Adrenal gland (tissue), 12 donors: ENCODE results near the gene TM4SF5. TPM values are rescaled to one million over a fixed set of nuclear protein-coding genes. Genes with fewer than 3 reads are reported as not detected.
A peak's percentile ranks its signal among the peaks of the same experiment; 100 is the strongest.

Source experiments
- DNase-seq, 7 donors: peaks; one replicate each; pipeline ENCODE4 v3.0.0-alpha.2; 2019 to 2020
- H3K27ac ChIP-seq, 5 donors: fragments of 200-600 bp; sonication (generic) in 4 of 5; 1 replicate in 3 of 5; 2 replicates in 2 of 5; pipeline versions ENCODE4 v1.5.1 to v1.8.0; 2016 to 2020; ENCODE audit warnings: mild to moderate bottlenecking in 1 of 5
- H3K27me3 ChIP-seq: fragments of 200-600 bp; 2 replicates; pipeline ENCODE4 v1.8.0; 2021
- H3K36me3 ChIP-seq, 2 donors: fragments of 200-600 bp; replicated peaks in 1 of 2; 1 replicate in 1 of 2; 2 replicates in 1 of 2; pipeline versions ENCODE4 v1.5.1 to v1.8.0; 2018 to 2022
- H3K4me1 ChIP-seq, 2 donors: fragments of 200-600 bp; replicated peaks in 1 of 2; 1 replicate in 1 of 2; 2 replicates in 1 of 2; pipeline versions ENCODE4 v1.5.1 to v1.8.0; 2018 to 2021
- H3K4me3 ChIP-seq, 4 donors: fragments of 200-600 bp; sonication (generic) in 3 of 4; one replicate each; pipeline ENCODE4 v1.5.1; 2016 to 2018
- H3K9me3 ChIP-seq, 3 donors: fragments of 200-600 bp; sonication (generic) in 1 of 3; replicated peaks in 1 of 3; 1 replicate in 2 of 3; 2 replicates in 1 of 3; pipeline versions ENCODE4 v1.5.1 to v1.8.0; 2016 to 2021
- CTCF ChIP-seq, 6 experiments: fragments of 450-650 bp in 4 of 6; fragments of 200-600 bp in 2 of 6; sonication (generic) in 1 of 6; IDR thresholded peaks; 1 replicate in 5 of 6; 2 replicates in 1 of 6; pipeline versions ENCODE4 v1.5.1 to v1.8.0; 2016 to 2021; ENCODE audit warnings: antibody characterized with exemption in 6 of 6, mild to moderate bottlenecking in 2 of 6, moderate library complexity in 1 of 6
- POLR2A ChIP-seq, 2 donors: fragments of 450-650 bp; IDR thresholded peaks; one replicate each; pipeline ENCODE4 v1.6.1; 2017; ENCODE audit warnings: antibody characterized with exemption in 2 of 2, mild to moderate bottlenecking in 2 of 2, moderate library complexity in 1 of 2
- WGBS, 4 donors: extraction: QIAGEN DNeasy Blood & Tissue Kit in 2 of 4; methylation state at CpG; one replicate each; pipeline versions ENCODE4 v1.1.5 to v1.1.7; 2013 to 2017; 5-methylcytosine and 5-hydroxymethylcytosine counted together
- intact Hi-C, 2 donors: fragments of 100-400 bp; cut with DNase I; formaldehyde crosslinking; loops; one replicate each; pipeline versions ENCODE4 v1.14.1 to v1.15.0; 2022 to 2023
- polyA plus RNA-seq, 3 donors: library from polyadenylated mRNA; stranded (reverse); fragments of 200-250 nt in 2 of 3; fragments of 350-450 nt in 1 of 3; fragmentation: Illumina TruSeq in 1 of 3; extraction: RNeasy Lipid Tissue Mini Kit (QIAGEN cat#74804) in 1 of 3; gene quantifications; one replicate each; pipeline ENCODE4 v1.2.3, GENCODE V29; 2013 to 2014
- total RNA-seq, 9 donors: library from RNA; depleted of rRNA in 4 of 9; stranded (reverse); fragments of >200 nt in 4 of 9; fragments of 120-200 nt in 1 of 9; fragmentation: NEBNext Ultra II Directional in 1 of 9; extraction: Animal tissue kit (Norgen Biotek cat#: 25700) in 1 of 9; gene quantifications; one replicate each; pipeline versions ENCODE4 v1.1.0 to v1.2.4, GENCODE V29; 2013 to 2023
- donor health status: healthy with polysubstance abuse.
- donor health status: Bipolar disorder and iron deficiency.
- donor health status: DM: yes; HTN: yes; CAD: no.
- donor health status: DM: no; HTN: no; CAD: no.
- donor health status: DM: no; HTN: no; CAD: no.
- donor health status: DM: yes; HTN: yes; CAD: no.

The TM4SF5 gene
- total and polyA plus RNA-seq, 12 donors: 0.17 to 0.55 (median 0.32) TPM; not detected in 9

DNA sequence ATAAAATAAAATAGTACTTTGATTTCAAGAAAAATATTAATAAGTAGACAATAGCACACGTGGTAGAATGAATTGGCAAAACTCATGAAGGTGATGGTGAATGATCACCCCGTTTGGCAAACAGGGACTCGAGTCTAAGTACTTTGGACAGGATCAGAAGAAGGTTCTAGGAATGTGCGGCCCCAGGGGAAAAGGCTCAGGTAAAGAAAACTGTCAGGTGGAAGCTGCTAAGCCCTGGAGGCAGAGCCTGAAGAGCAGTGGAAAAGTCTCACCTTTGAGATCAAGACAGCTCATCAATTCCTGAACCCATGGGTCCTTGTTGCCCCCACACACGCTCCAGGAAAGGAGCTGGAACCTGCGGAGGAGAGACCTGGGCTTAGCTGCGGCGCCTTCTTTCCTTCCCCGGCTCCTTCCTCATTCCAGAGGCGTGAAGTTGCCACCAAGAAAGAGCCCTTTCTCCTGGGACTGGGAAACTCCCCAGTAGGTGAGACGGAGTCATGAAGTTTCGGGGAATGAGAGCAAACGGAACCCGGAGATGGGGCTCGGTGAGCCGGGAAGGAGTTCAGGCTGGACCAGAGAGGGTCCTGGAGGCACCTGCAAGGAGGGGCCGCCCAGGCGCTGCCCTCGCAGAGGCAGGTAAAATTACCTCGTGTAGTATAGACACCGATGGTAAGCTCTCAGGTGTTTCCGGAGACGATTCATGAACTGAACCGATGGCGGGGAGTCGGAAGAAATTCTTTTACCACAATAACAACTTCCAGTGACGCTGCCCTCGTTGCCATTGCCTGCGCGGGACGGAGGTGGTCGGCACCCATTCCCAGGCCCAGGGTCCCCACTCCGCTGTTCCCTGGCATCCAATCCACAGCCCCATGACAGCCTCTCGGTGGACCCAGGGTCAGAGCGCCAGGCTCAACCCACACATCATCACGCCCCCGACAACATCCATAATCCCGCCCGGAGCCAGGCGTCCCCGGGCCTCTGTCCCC is 33.3 kb upstream of the TM4SF5 start:
- DNase-seq: no peak
- Histone ChIP-seq H3K4me3 (peak overlapping the region in 2 of 4 donors; percentile 56 to 91), H3K27ac (peak overlapping the region in 3 of 5 donors; percentile 74 to 85 (median 80)), H3K9me3 (no peaks in the 10 kb centered on the region), H3K36me3 (no peaks in the 10 kb centered on the region), H3K4me1 (peaks cover 6 to 13% of the 10 kb centered on the region in 2 donors), H3K27me3 (no peaks in the 10 kb centered on the region)
- TF ChIP-seq CTCF (IDR thresholded peaks at IDR 0.05) (no peak), POLR2A (IDR thresholded peaks at IDR 0.05) (no peak)
- intact Hi-C loops: loop anchor here in 1 of 2 donors (10.0 kb wide), 1 partner anchor 46 kb away; the partner anchor contains the start of genes GLTPD2 and VMO1
- WGBS, 4 donors: 30 to 51% (median 35%) methylated on average over 29 to 41 of the region's 41 CpGs

DNA sequence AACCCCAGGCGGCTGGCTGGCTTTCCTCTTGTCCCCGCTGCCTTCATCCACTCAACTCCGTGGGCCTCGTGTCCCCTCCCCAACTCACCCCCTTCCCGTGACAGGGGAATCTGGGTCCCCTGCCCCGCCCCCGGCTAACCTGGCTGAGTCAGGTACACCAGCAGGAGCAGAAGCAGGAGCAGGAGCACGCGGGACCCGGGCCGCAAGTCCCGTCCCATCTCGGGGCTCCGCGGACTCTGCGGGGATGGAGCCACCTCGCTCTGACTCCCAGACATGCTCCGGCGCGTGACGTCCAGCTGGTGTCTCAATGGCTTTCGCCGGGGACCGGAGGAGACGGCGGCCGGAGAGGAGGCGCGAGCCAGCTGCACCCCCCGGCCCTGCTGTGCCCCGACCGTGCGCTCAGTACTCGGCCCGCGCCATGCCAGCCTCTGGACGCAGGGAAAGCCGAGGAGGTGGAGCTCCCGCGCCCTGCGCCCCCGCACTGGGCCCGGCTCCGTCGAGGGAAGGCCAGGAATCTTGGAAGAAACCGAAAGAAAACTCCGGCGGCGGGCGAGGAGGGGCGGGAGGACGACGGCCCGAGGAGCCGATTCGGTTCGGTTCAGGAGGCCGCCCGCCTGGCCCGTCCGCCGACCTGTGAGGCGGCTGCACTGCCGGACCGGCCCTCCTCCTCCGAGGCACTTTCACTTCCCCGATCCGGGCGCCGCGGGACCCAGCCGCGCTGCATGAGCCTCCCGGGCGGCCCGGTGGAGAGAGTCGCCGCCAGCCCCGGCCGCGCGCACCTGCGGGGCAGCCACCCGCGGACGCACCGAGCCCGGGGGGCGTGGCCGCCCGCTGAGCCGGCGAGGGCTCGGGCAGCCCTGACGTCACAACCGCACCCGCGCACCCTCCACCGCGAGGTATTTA is 32.3 kb upstream of the TM4SF5 start, which contains the start of the genes CXCL16 and ZMYND15:
TSS of gene CXCL16 (minus strand) at position 807 of the 903 bp plus-strand sequence. CDS start at position 218, 589 bp downstream.
TSS of gene ZMYND15 (plus strand) at position 712 of the 903 bp plus-strand sequence. CDS start 716 bp downstream, outside the sequence.
- peak in 1 of 2 donors; percentile 46 for TF ChIP-seq POLR2A (IDR thresholded peaks at IDR 0.05)
- no peak for TF ChIP-seq CTCF (IDR thresholded peaks at IDR 0.05)
- WGBS, 4 donors: 0 to 4% (median 0%) methylated on average over 1 to 100 of the region's 100 CpGs
- intact Hi-C loops: loop anchor here in 1 of 2 donors (10.0 kb wide), 1 partner anchor 45 kb away; the partner anchor contains the start of genes GLTPD2 and VMO1
- DNase-seq: peak; percentile 57 to 77 (median 68)
- H3K9me3 ChIP-seq: no peaks in the 10 kb centered on the region
- peaks cover 6% of the 10 kb centered on the region for H3K27me3 ChIP-seq
- peak within 1 kb of the TSS in 3 of 4 donors; percentile 56 to 94 (median 91) for H3K4me3 ChIP-seq
- H3K4me1 ChIP-seq: peaks cover 6 to 13% of the 10 kb centered on the region in 2 donors
- no peaks in the 10 kb centered on the region for H3K36me3 ChIP-seq
- peak within 1 kb of the TSS in 4 of 5 donors; percentile 55 to 85 (median 77) for H3K27ac ChIP-seq

GRCh38 chr17:4740025-4740351 is 31.7 kb upstream of the TM4SF5 start:
- TF ChIP-seq CTCF (IDR thresholded peaks at IDR 0.05): no peak
- no peak for TF ChIP-seq POLR2A (IDR thresholded peaks at IDR 0.05)
- Histone ChIP-seq H3K4me1 (peaks cover 6 to 13% of the 10 kb centered on the region in 2 donors), H3K27me3 (peaks cover 6% of the 10 kb centered on the region), H3K27ac (peak overlapping the region in 2 of 5 donors; percentile 74 to 85), H3K36me3 (no peaks in the 10 kb centered on the region), H3K4me3 (peak overlapping the region in 2 of 4 donors; percentile 56 to 91), H3K9me3 (no peaks in the 10 kb centered on the region)
- no peak for DNase-seq
- 10 to 22% (median 12%) methylated on average over 12 to 13 of the region's 13 CpGs for WGBS, 4 donors
- intact Hi-C loops: no loop called here
